ENCODE measurements around the gene FAM229B. TPM values are rescaled to one million over a fixed set of nuclear protein-coding genes. Genes with fewer than 3 reads are reported as not detected.

Gene FAM229B
- total RNA-seq, 4 donors from 2014 or later = 7.0 to 14.9 (median 9.1) TPM

DNA sequence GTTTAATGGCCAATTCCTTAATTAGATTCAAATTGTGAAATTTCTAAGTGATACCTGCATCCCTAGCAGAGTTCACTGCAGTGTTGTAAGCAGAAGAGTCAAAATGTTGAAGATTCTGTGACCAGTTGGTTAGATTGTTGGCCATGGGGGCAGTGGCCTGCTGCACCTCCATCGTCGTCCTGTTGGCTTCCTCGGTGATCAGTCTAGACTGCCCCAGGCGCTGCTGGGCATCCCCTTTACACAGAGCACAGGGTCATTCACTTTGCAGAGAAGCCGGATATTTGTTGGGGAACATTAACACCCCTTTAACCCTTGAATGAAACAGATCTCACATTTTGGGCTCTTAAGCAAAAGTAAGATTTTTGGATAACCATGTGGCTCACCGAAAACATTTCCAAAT, 60.7 kb downstream of the FAM229B start:
- TF ChIP-seq, protein P1, sequence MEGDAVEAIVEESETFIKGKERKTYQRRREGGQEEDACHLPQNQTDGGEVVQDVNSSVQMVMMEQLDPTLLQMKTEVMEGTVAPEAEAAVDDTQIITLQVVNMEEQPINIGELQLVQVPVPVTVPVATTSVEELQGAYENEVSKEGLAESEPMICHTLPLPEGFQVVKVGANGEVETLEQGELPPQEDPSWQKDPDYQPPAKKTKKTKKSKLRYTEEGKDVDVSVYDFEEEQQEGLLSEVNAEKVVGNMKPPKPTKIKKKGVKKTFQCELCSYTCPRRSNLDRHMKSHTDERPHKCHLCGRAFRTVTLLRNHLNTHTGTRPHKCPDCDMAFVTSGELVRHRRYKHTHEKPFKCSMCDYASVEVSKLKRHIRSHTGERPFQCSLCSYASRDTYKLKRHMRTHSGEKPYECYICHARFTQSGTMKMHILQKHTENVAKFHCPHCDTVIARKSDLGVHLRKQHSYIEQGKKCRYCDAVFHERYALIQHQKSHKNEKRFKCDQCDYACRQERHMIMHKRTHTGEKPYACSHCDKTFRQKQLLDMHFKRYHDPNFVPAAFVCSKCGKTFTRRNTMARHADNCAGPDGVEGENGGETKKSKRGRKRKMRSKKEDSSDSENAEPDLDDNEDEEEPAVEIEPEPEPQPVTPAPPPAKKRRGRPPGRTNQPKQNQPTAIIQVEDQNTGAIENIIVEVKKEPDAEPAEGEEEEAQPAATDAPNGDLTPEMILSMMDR (IDR thresholded peaks at IDR 0.05; ENCODE audit: low read depth) = no peak

DNA sequence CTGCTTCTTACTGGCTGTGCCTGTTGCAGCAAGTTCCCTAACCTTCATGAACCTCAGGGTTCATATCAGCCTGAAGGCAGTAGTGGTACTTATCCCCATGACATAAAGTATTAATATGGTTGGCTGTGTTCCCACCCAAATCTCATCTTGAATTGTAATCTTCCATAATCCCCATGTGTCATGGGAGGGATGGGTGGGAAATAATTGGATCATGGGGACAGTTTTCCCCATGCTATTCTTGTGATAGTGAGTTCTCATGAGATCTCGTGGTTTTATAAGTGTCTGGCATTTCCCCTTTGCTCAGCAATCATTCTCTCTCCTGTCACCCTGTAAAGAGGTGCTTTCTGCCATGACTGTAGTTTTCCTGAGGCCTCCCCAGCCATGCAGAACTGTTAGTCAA, 61.8 kb downstream of the FAM229B start:
- TF ChIP-seq, protein P1 (IDR thresholded peaks at IDR 0.05; ENCODE audit: low read depth) = no peak

DNA sequence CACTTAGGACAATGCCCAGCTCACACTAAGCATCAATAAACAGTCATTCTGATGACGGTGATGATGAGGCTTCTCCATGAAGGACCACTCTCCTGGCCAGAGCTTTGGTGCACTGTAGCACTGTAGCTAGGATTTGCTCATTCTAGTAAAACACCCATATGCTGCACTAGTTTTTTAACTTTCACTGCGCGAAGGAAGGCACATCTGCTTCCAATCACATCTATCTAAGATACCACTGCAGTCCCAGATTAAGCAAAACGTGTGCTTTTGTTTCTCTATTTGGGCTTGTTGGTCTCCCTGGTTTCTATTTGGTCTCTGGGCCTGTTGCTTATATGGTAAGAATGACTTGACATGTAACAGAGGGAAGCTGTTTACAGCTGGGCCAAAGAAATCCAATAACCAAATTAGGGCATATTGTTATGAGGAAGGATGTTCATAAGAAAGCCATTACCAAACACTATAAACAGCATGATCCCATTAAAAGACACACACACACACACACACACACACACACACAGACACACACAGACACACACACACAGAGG, 62.4 kb downstream of the FAM229B start:
- TF ChIP-seq, protein P1 (IDR thresholded peaks at IDR 0.05; ENCODE audit: low read depth) = no peak

DNA sequence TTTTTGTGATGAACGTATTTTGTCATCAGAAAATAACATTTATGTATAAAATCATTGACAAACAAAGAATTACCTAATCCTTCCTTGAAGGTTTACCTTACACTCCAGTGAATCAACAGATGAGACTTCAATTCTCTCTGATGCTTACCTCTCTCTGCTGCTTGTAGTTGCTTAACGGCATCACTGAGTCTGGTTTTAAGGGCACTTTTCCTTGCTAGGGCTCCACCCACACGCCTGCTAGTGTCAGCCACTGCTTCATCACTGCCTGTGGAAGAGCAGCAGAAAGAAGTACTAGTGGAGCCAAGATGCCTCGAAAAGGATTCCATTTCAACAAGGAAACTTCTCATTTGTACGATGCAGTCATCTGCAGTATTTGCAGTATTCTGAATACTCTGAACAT, 63.0 kb downstream of the FAM229B start:
- TF ChIP-seq, protein P1 (IDR thresholded peaks at IDR 0.05; ENCODE audit: low read depth) = no peak

Other genes with a start within 250 kb of the FAM229B start
- gene FYN, start 214.1 kb upstream of the FAM229B start, total RNA-seq = 100 to 1,000 TPM; 185 to 279 (median 252) TPM
- not detected for gene CCN6, start 33.5 kb upstream of the FAM229B start, total RNA-seq
- 10 to 100 TPM; 27.2 to 57.6 (median 34.7) TPM for gene TUBE1, start 109 bp upstream of the FAM229B start, total RNA-seq
- gene LAMA4, start 167.0 kb downstream of the FAM229B start, total RNA-seq = 100 to 1,000 TPM; 212 to 265 (median 238) TPM